Uterus (tissue), 2 donors: Measurements from ENCODE around the gene PIGA.

ENCODE experiments used
- CTCF ChIP-seq, 4 experiments: fragments of 200-600 bp in 2 of 4; fragments of 450-650 bp in 2 of 4; sonication (generic) in 2 of 4; IDR thresholded peaks; one replicate each; pipeline ENCODE4 v1.5.1; 2016 to 2019; ENCODE audit warnings: antibody characterized with exemption in 4 of 4, mild to moderate bottlenecking in 2 of 4, moderate library complexity in 1 of 4
- POLR2A ChIP-seq, 2 donors: fragments of 450-650 bp; IDR thresholded peaks; one replicate each; pipeline ENCODE4 v1.6.1; 2016; ENCODE audit warnings: antibody characterized with exemption in 2 of 2, mild to moderate bottlenecking in 1 of 2, moderate library complexity in 1 of 2

GRCh38 chrX:15343075-15343476 is 7.8 kb upstream of the PIGA start:
- TF ChIP-seq POLR2A (IDR thresholded peaks at IDR 0.05): no peak
- no peak for TF ChIP-seq CTCF (IDR thresholded peaks at IDR 0.05)
